B cell (primary cell): ENCODE data around the gene RARRES1. TPM values are rescaled to one million over a fixed set of nuclear protein-coding genes. Genes with fewer than 3 reads are reported as not detected.

Source experiments
- ATAC-seq: fragments of 200-7000 bp; cut with Tn5 transposase; one replicate; pipeline ENCODE4 v1.10.0; 2021; ENCODE audit warnings: low read depth, mild to moderate bottlenecking, moderate number of reproducible peaks, moderate library complexity
- CTCF ChIA-PET: fragments of 350-600 bp; sonication (Branson Sonifier 250); formaldehyde crosslinking; loops from one replicate; lab custom pipeline; 2021; ENCODE audit warnings: antibody characterized with exemption, inconsistent platforms; lab: Charles Lee
- POLR2A ChIA-PET: fragments of 350-600 bp; sonication (Branson Sonifier 250); formaldehyde crosslinking; loops from one replicate; lab custom pipeline; 2021; ENCODE audit warnings: antibody characterized with exemption; lab: Charles Lee
- DNase-seq: peaks from one replicate; pipeline ENCODE4 v3.0.0; 2013
- H2AFZ ChIP-seq: 2 replicates; pipeline ENCODE4 v1.6.1; 2012; ENCODE audit warnings: mild to moderate bottlenecking, low read depth, low read length; ENCODE audit not compliant: insufficient read depth, poor library complexity, severe bottlenecking
- H3K27ac ChIP-seq, 2 donors: 1 replicate in 1 of 2; 2 replicates in 1 of 2; pipeline ENCODE4 v1.5.1; 2012 to 2013; ENCODE audit warnings: low read length in 2 of 2, mild to moderate bottlenecking in 2 of 2, moderate library complexity in 1 of 2
- H3K27me3 ChIP-seq, 4 experiments: fragments of 200-600 bp in 1 of 4; sonication (generic) in 1 of 4; replicated peaks in 1 of 4; 1 replicate in 2 of 4; 2 replicates in 2 of 4; pipeline versions ENCODE4 v1.6.1 to v1.7.0; 2013 to 2016; ENCODE audit warnings: low read length in 3 of 4, mild to moderate bottlenecking in 2 of 4, mixed read lengths in 1 of 4, moderate library complexity in 1 of 4; ENCODE audit not compliant: insufficient read depth in 4 of 4, control insufficient read depth in 3 of 4; ENCODE audit errors: control extremely low read depth in 1 of 4
- H3K36me3 ChIP-seq, 2 experiments: replicated peaks in 1 of 2; 1 replicate in 1 of 2; 2 replicates in 1 of 2; pipeline versions ENCODE4 v1.6.1 to v1.7.1; 2013; ENCODE audit warnings: low read length in 1 of 2; ENCODE audit not compliant: insufficient read depth in 2 of 2, control insufficient read depth in 1 of 2; ENCODE audit errors: control extremely low read depth in 1 of 2, extremely low read depth in 1 of 2
- H3K4me1 ChIP-seq, 2 donors: fragments of 200-600 bp in 1 of 2; sonication (generic) in 1 of 2; 1 replicate in 1 of 2; 2 replicates in 1 of 2; pipeline versions ENCODE4 v1.5.1 to v1.6.1; 2013 to 2017; ENCODE audit warnings: low read length in 2 of 2; ENCODE audit not compliant: control insufficient read depth in 2 of 2, insufficient read depth in 2 of 2
- H3K4me2 ChIP-seq: replicated peaks from 2 replicates; pipeline ENCODE3; 2012; ENCODE audit warnings: mild to moderate bottlenecking, low read depth, low read length; ENCODE audit not compliant: poor library complexity, severe bottlenecking
- H3K4me3 ChIP-seq, 5 experiments: fragments of 200-600 bp in 1 of 5; sonication (generic) in 1 of 5; 1 replicate in 3 of 5; 2 replicates in 2 of 5; pipeline versions ENCODE4 v1.5.1 to v1.7.0; 2011 to 2016; ENCODE audit warnings: low read length in 4 of 5, mild to moderate bottlenecking in 4 of 5, low read depth in 2 of 5, control low read depth in 1 of 5, moderate library complexity in 1 of 5; ENCODE audit not compliant: insufficient read depth in 1 of 5; ENCODE audit errors: control extremely low read depth in 1 of 5, extremely low read depth in 1 of 5
- H3K79me2 ChIP-seq: fragments of 200-600 bp; sonication (generic); one replicate; pipeline ENCODE4 v1.6.0; 2016; ENCODE audit warnings: low read length; ENCODE audit not compliant: control insufficient read depth, insufficient read depth
- H3K9ac ChIP-seq: fragments of 200-600 bp; sonication (generic); 2 replicates; pipeline ENCODE4 v1.6.1; 2017; ENCODE audit warnings: mild to moderate bottlenecking, low read length, moderate library complexity
- H3K9me3 ChIP-seq, 3 donors: one replicate each; pipeline versions ENCODE4 v1.6.1 to v1.7.1; 2013; ENCODE audit warnings: low read length in 2 of 3; ENCODE audit not compliant: control insufficient read depth in 2 of 3, insufficient read depth in 1 of 3; ENCODE audit errors: control extremely low read depth in 1 of 3
- H4K20me1 ChIP-seq: 2 replicates; pipeline ENCODE4 v1.6.0; 2012; ENCODE audit warnings: mild to moderate bottlenecking, low read length; ENCODE audit not compliant: insufficient read depth, control insufficient read depth, poor library complexity, severe bottlenecking
- H3K27ac Mint-ChIP-seq: one replicate; pipeline ENCODE4 v1.8.0; 2021; ENCODE audit warnings: mixed read lengths
- H3K27me3 Mint-ChIP-seq: one replicate; pipeline ENCODE4 v1.8.0; 2021; ENCODE audit warnings: mixed read lengths
- H3K4me1 Mint-ChIP-seq: one replicate; pipeline ENCODE4 v1.8.0; 2021; ENCODE audit warnings: mixed read lengths
- H3K4me3 Mint-ChIP-seq: one replicate; pipeline ENCODE4 v1.8.0; 2021; ENCODE audit warnings: mixed read lengths
- H3K9me3 Mint-ChIP-seq: one replicate; pipeline ENCODE4 v1.8.0; 2022; ENCODE audit warnings: mixed read lengths; ENCODE audit not compliant: insufficient read depth
- EZH2 ChIP-seq: IDR thresholded peaks from 2 replicates; pipeline ENCODE4 v1.6.1; 2012; ENCODE audit warnings: borderline replicate concordance, low read depth, mild to moderate bottlenecking, moderate library complexity, low read length; ENCODE audit not compliant: insufficient read depth, poor library complexity, severe bottlenecking
- WGBS: methylation state at CpG from one replicate; pipeline ENCODE4 v1.1.5; 2013; ENCODE audit warnings: missing lambda C conversion rate; ENCODE audit not compliant: insufficient coverage; 5-methylcytosine and 5-hydroxymethylcytosine counted together
- intact Hi-C: fragments of 100-400 bp; cut with micrococcal nuclease; formaldehyde crosslinking; loops from one replicate; pipeline ENCODE4 v1.10.0; 2022
- polyA plus RNA-seq: library from polyadenylated mRNA; depleted of rRNA; stranded (reverse); fragments of >200 nt; gene quantifications from 2 replicates; pipeline ENCODE4 v1.2.3, GENCODE V29; 2012
- total RNA-seq, 2 donors: library from RNA; stranded (reverse); fragments of 120-200 nt in 1 of 2; gene quantifications; 1 replicate in 1 of 2; 2 replicates in 1 of 2; pipeline versions ENCODE4 v1.2.3 to v1.2.4, GENCODE V29; 2013 to 2022
- TF ChIP-seq, protein P1 (sequence below): fragments of 200-600 bp; IDR thresholded peaks from one replicate; pipeline ENCODE4 v1.8.0; 2022; ENCODE audit warnings: antibody characterized with exemption, mild to moderate bottlenecking

The RARRES1 gene
- total and polyA plus RNA-seq, 2 donors (not counting 1 experiment from before 2014, with no cell fraction given): not detected

DNA sequence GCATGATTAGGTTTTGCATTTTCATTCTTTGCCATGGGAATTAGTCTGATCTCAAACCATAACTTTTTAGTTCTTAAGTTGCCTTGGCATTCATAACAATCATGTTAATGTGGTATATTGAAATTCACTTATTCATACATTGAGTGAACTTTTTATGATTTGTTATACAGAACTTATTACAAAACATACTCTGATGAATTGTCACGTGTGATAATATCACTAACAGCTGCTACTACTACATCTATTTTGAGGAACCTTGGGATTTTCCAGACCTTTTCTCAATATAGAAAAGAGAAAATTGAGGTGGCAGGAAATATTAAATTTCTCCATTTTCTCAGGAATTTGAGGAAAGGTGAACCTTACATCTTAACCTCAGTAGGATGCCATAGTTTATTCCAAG lies 69.0 kb downstream of the RARRES1 start:
- ChIA-PET POLR2A (no interaction called here), CTCF (interaction anchor here (1.4 to 2.8 kb wide), 2 partner anchors 11 to 18 kb away, joined by 3 to 11 read pairs; partner anchors contain the start of gene GFM1)
- Histone ChIP-seq H3K4me2 (no peak overlapping the region), H2AFZ (no peak overlapping the region), H3K27ac (no peak overlapping the region), H4K20me1 (no peaks in the 10 kb centered on the region), H3K4me1 (no peaks in the 10 kb centered on the region), H3K9ac (no peak overlapping the region), H3K36me3 (peaks cover 8 to 74% of the 10 kb centered on the region in 2 experiments), H3K79me2 (no peaks in the 10 kb centered on the region), H3K4me3 (no peak overlapping the region), H3K9me3 (no peaks in the 10 kb centered on the region), H3K27me3 (no peaks in the 10 kb centered on the region)
- ATAC-seq (no peak), DNase-seq (no peak)
- Mint-ChIP-seq H3K9me3 (no peaks in the 10 kb centered on the region), H3K4me1 (no peaks in the 10 kb centered on the region), H3K27me3 (no peaks in the 10 kb centered on the region), H3K27ac (no peak overlapping the region), H3K4me3 (no peak overlapping the region)
- no CpG with 5 or more reads among the region's 1 CpG for WGBS
- intact Hi-C loops: no loop called here
- TF ChIP-seq, protein P1, sequence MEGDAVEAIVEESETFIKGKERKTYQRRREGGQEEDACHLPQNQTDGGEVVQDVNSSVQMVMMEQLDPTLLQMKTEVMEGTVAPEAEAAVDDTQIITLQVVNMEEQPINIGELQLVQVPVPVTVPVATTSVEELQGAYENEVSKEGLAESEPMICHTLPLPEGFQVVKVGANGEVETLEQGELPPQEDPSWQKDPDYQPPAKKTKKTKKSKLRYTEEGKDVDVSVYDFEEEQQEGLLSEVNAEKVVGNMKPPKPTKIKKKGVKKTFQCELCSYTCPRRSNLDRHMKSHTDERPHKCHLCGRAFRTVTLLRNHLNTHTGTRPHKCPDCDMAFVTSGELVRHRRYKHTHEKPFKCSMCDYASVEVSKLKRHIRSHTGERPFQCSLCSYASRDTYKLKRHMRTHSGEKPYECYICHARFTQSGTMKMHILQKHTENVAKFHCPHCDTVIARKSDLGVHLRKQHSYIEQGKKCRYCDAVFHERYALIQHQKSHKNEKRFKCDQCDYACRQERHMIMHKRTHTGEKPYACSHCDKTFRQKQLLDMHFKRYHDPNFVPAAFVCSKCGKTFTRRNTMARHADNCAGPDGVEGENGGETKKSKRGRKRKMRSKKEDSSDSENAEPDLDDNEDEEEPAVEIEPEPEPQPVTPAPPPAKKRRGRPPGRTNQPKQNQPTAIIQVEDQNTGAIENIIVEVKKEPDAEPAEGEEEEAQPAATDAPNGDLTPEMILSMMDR: no peak
- TF ChIP-seq EZH2: no peak

DNA sequence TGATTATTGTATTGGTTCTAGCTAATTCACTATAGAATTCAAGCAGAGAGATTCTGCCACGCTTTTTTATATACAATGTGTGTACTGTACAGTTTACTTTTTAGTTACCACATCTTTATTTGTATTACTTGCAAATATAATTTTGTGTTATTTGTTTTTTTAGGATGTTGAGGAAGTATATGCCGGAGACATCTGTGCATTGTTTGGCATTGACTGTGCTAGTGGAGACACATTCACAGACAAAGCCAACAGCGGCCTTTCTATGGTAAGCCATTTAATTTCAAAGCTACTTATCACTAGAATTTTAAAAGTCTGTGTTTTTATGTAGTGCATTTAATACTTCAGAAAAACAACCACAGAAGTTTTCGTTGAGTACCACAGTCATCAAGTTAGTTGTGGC lies 71.5 kb downstream of the RARRES1 start:
- intact Hi-C loops: loop anchor here (1.0 kb wide), 1 partner anchor 12 kb away; the partner anchor contains the start of gene LXN
- no peaks in the 10 kb centered on the region for H3K4me1 ChIP-seq
- no peak overlapping the region for H3K9ac ChIP-seq
- H3K79me2 ChIP-seq: no peaks in the 10 kb centered on the region
- H3K4me3 ChIP-seq: no peak overlapping the region
- H3K4me3 Mint-ChIP-seq: no peak overlapping the region
- POLR2A ChIA-PET: no interaction called here
- H3K27ac Mint-ChIP-seq: no peak overlapping the region
- ATAC-seq (no peak), DNase-seq (no peak)
- H3K9me3 ChIP-seq: no peaks in the 10 kb centered on the region
- peaks cover 6 to 62% of the 10 kb centered on the region in 2 experiments for H3K36me3 ChIP-seq
- H3K9me3 Mint-ChIP-seq: no peaks in the 10 kb centered on the region
- H4K20me1 ChIP-seq: no peaks in the 10 kb centered on the region
- TF ChIP-seq, protein P1: no peak
- TF ChIP-seq EZH2: no peak
- no peak overlapping the region for H3K27ac ChIP-seq
- no peak overlapping the region for H2AFZ ChIP-seq
- WGBS: no CpG with 5 or more reads among the region's 4 CpGs
- no peaks in the 10 kb centered on the region for H3K27me3 Mint-ChIP-seq
- CTCF ChIA-PET: interaction anchor here (1.0 to 3.3 kb wide), 9 partner anchors 10 to 133 kb away, joined by 3 to 31 read pairs (median 5); partner anchors contain the start of gene GFM1
- H3K4me2 ChIP-seq: no peak overlapping the region
- no peaks in the 10 kb centered on the region for H3K27me3 ChIP-seq
- no peaks in the 10 kb centered on the region for H3K4me1 Mint-ChIP-seq
